GM12878 (cell line): ENCODE results near the gene UBASH3B. TPM values are rescaled to one million over a fixed set of nuclear protein-coding genes. Genes with fewer than 3 reads are reported as not detected.
A peak's percentile ranks its signal among the peaks of the same experiment; 100 is the strongest.

Source experiments
- ATF7 ChIP-seq: fragments of 450-650 bp; IDR thresholded peaks from 2 replicates; pipeline ENCODE4 v1.6.1; 2016; ENCODE audit warnings: low read depth, mild to moderate bottlenecking
- BCL11A ChIP-seq: IDR thresholded peaks from 2 replicates; pipeline ENCODE4 v1.6.1; 2011; ENCODE audit warnings: low read depth, low read length
- BCLAF1 ChIP-seq: fragments of 450-650 bp; IDR thresholded peaks from 2 replicates; pipeline ENCODE4 v1.6.1; 2017; ENCODE audit warnings: antibody characterized with exemption, mild to moderate bottlenecking, moderate library complexity
- MTA3 ChIP-seq: IDR thresholded peaks from 2 replicates; pipeline ENCODE4 v1.6.1; 2012; ENCODE audit warnings: low read length, inconsistent platforms, borderline replicate concordance
- NBN ChIP-seq: fragments of 450-650 bp; IDR thresholded peaks from 2 replicates; pipeline ENCODE4 v1.6.1; 2016
- NRF1 ChIP-seq: conservative IDR thresholded peaks from 2 replicates; pipeline ENCODE4 v1.6.1; 2011; ENCODE audit warnings: mild to moderate bottlenecking, low read depth, low read length, improper control_type of control experiment
- RFX5 ChIP-seq: IDR thresholded peaks from 2 replicates; pipeline ENCODE4 v1.6.1; 2011; ENCODE audit warnings: low read depth, low read length, improper control_type of control experiment
- RUNX3 ChIP-seq: IDR thresholded peaks from 2 replicates; pipeline ENCODE4 v1.6.1; 2012; ENCODE audit warnings: low read length, inconsistent platforms
- SIN3A ChIP-seq: IDR thresholded peaks from 2 replicates; pipeline ENCODE4 v1.6.1; 2012; ENCODE audit warnings: low read depth, low read length, improper control_type of control experiment
- SPI1 ChIP-seq: IDR thresholded peaks from 2 replicates; pipeline ENCODE4 v1.6.1; 2011; ENCODE audit warnings: low read depth, mild to moderate bottlenecking, low read length, moderate library complexity, borderline replicate concordance; ENCODE audit not compliant: insufficient read depth
- SRF ChIP-seq, 2 experiments: IDR thresholded peaks; 2 replicates each; pipeline ENCODE4 v1.6.1; 2011; ENCODE audit warnings: low read depth in 2 of 2, low read length in 2 of 2, mild to moderate bottlenecking in 1 of 2, moderate library complexity in 1 of 2
- TBL1XR1 ChIP-seq: IDR thresholded peaks from 2 replicates; pipeline ENCODE4 v1.6.1; 2012; ENCODE audit warnings: low read depth, low read length, improper control_type of control experiment
- TCF12 ChIP-seq: IDR thresholded peaks from 2 replicates; pipeline ENCODE4 v1.6.1; 2011; ENCODE audit warnings: low read depth, mild to moderate bottlenecking, low read length
- ZNF217 ChIP-seq: fragments of 450-650 bp; IDR thresholded peaks from 2 replicates; pipeline ENCODE4 v1.6.1; 2017; ENCODE audit warnings: antibody characterized with exemption, mild to moderate bottlenecking
- polyA plus RNA-seq, 11 experiments: library from polyadenylated mRNA; depleted of rRNA in 4 of 11; unstranded in 6 of 11; stranded (reverse) in 5 of 11; fragments of >200 nt; fragmentation: Nextera tagmentation in 4 of 11; fragmentation: Illumina TruSeq in 1 of 11; extraction: Ambion mirVana in 4 of 11; extraction: Trizol in 1 of 11; gene quantifications; 1 replicate in 1 of 11; 2 replicates in 10 of 11; pipeline versions ENCODE4 v1.2.1 to v1.2.3, GENCODE V29; 2011 to 2016; ENCODE audit warnings: inconsistent platforms in 2 of 11, missing spikeins in 2 of 11, low read depth in 1 of 11
- total RNA-seq, 4 experiments: library from RNA; depleted of rRNA in 3 of 4; stranded (reverse); fragments of >200 nt in 3 of 4; fragmentation: Illumina TruSeq in 1 of 4; extraction: Trizol in 1 of 4; gene quantifications; 2 replicates each; pipeline versions ENCODE4 v1.2.1 to v1.2.3, GENCODE V29; 2013 to 2021

Gene UBASH3B
- total and polyA plus RNA-seq, 10 of the 15 experiments (the other 5 are each of a cell fraction or from before 2014, with no cell fraction given): 0.18 to 3.3 (median 0.57) TPM

GRCh38 chr11:122717264-122717867 lies 61.8 kb downstream of the UBASH3B start (continued):
- TF ChIP-seq TBL1XR1 (0 out of 2 replicates have a peak, but pooled peaks have one; percentile 42), ZNF217 (no peak), NBN (no peak), BCL11A (0 out of 2 replicates have a peak, but pooled peaks have one; percentile 11), NRF1 (no peak), RFX5 (no peak), MTA3 (peak; percentile 41; the same call in 1 of the 2 replicates), BCLAF1 (no peak), ATF7 (peak; percentile 51), SPI1 (peak; percentile 27; the same call in 1 of the 2 replicates), TCF12 (0 out of 2 replicates have a peak, but pooled peaks have one; percentile 34), SIN3A (no peak), RUNX3 (peak; percentile 84), SRF (IDR thresholded peaks at IDR 0.05; ENCODE audit: low read depth in 2 of 2, low read length in 2 of 2) (no peak)
